ENCODE measurements around the gene LTBP4.
A peak's percentile ranks its signal among the peaks of the same experiment; 100 is the strongest.
"Not testable (repeated sequence)": the region's sequence is repeated elsewhere in the genome, so short reads cannot be mapped to it uniquely, and the experiment has no call there.

The LTBP4 gene

GRCh38 chr19:40612831-40613689 lies 11.9 kb downstream of the LTBP4 start:
- peak in 1 of 2 experiments; percentile 63 for DNase-seq

DNA sequence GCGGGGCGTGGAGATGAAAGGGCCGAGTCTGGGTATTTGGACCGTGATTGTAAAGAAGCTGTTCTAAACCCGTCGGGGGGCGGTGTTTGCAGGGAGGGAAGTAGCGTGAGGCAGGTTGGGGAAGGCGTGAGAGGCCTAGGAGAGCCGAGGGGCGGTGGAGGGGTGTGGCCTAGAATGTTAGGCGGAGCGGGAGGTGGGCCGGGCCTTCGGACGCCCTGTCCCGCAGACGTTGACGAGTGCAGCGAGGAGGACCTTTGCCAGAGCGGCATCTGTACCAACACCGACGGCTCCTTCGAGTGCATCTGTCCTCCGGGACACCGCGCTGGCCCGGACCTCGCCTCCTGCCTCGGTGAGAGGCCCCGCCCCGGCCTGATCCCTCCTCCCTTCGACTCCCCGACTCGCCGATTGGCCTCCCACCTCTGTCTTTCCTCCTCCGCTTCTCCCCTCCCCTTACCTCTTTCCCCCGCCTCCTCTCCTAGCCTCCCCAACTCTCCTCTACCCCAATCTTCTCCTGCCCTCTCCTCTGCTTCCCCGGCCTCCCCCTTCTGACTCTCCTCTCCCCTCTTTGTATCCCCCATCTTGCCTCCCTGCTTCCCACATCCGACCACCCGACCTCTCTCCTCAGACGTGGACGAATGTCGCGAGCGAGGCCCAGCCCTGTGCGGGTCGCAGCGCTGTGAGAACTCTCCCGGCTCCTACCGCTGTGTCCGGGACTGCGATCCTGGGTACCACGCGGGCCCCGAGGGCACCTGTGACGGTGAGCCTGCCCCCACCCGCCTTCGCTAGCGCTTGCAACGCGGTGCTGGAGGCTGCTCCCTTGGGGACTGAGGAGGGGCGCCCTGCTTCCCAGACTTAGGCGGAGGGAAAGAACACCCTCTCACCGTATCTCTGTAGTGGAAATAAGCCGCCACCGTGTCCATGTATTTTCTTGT lies 12.8 kb downstream of the LTBP4 start:
- DNase-seq = peak; percentile 72 to 86

DNA sequence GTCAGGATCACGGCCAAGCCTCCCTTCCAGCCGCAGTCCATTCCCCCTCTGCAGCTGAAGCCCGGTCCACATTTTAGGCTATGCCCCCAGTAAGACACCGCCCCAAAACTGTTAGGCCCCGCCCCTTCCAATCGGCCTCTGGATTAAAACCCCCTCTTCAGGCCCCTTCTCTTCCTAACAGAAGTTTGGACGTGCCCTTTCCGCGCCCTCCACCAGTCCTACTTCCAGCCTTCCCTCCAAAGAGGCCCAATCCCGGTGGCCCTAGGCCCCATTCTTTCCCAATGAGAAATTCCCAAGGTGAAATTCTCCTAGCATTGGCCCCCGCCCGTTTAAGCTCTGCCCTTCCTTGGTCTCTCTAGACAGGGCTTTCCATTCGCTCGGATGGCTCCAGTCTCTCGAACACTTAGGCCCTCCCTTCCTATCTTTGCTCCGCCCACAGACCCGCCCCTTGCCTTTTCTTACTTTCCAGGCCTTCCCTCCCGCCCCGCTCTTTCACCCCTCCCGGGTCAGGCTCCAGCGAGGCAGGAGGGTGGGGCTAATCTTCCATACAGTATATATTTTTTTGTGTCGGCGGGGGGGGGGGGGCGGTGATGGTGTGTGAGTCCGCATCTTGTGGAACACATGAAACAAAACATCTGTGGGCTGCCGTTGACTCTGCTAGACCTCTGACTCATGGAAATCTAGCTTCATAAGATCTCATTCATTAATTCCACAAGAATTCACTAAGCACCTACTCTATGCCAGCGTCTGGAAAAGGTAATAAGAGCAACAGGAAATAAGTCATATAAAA lies 13.6 kb downstream of the LTBP4 start:
- peak; percentile 54 to 85 for DNase-seq

DNA sequence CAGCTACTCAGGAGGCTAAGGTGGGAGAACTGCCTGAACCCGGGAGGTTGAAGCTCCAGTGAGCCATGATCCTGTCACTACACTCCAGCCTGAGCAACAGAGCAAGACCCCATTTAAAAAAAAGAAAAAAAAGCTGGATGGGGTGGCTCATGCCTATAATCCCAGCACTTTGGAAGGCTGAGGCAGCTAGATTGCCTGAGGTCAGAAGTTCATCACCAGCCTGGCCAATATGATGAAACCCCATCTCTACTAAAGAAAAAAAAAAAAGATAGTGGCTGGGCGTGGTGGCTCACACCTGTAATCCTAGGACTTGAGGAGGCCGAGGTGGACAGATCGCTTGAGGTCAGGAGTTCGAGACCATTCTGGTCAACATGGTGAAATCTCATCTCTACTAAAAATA lies 15.0 kb downstream of the LTBP4 start:
- no peak for DNase-seq

DNA sequence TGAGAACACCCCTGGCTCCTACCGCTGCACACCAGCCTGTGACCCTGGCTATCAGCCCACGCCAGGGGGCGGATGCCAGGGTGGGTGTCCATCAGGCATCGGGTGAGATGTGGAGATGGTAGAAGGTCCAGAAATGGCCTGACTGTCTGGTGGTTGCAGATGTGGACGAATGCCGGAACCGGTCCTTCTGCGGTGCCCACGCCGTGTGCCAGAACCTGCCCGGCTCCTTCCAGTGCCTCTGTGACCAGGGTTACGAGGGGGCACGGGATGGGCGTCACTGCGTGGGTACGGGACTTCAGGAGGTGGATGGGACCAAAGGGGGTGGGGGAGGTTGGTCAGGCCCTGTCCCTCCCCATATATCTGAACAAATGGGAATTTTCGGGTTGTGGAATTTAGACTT lies 15.8 kb downstream of the LTBP4 start:
- DNase-seq = no peak

DNA sequence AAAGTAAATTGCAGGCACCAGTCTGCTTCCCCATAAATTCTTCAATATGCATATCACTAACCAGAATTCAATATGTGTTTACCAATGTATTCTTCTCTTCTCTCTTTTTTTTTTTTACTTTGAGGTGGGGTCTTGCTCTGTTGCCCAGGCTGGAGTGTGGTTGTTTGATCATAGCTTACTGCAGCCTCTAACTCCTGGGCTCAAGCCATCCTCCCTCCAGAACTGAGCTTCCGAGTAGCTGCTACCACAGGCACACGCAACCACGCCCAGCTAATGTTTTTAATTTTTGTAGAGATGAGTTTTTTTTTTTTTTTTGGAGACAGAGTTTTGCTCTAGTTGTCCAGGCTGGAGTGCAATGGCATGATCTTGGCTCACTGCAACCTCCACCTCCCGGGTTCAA lies 16.8 kb downstream of the LTBP4 start:
- no peak for DNase-seq

DNA sequence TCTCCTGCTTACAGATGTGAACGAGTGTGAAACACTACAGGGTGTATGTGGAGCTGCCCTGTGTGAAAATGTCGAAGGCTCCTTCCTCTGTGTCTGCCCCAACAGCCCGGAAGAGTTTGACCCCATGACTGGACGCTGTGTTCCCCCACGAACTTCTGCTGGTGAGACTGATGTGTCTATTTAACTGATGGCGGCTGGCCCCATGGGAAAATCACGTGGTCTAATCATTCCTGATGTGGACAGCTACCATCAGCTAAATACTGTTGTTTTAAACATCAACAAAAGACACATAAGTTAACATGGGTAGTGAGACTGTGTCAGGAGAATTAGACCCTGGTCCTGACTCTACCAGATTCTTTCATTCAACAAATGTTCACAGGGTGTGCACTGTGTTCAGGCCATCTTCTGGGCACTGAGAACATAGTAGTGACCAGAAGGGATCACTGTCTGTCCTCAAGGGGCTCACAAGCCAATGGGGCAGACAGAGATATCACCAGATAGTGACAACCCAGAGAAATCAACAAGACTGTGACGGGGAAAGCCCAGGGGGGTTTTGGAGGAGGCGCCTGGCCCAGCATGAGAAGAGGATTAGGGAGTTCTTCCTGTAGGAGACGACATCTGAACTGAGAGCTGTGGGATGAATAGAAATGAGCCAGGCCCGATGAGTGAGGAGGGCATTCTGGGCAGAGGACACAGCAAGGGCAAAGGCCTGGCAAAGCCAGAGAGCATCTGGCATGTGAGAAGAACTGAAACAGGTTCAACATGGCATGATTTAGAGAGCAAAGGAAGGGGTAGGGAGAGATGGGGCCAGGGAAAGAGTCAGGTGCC lies 18.4 kb downstream of the LTBP4 start:
- no peak for DNase-seq

DNA sequence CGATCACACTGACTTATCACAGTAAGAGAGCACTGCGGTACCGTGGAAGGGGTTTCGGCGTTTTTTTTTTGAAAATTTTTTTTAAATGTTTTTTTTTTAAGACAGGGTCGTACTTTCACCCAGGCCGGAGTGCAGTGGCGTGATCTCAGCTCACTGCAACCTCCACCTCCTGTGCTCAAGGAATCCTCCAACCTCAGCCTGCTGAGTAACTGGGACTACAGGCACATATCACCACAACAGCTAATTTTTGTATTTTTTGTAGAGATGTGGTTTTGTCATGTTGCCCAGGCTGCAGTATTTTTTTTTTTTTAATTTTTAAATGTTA lies 19.0 kb downstream of the LTBP4 start:
- no peak for DNase-seq

GRCh38 chr19:40621283-40621682 lies 20.1 kb downstream of the LTBP4 start:
- no peak for DNase-seq

DNA sequence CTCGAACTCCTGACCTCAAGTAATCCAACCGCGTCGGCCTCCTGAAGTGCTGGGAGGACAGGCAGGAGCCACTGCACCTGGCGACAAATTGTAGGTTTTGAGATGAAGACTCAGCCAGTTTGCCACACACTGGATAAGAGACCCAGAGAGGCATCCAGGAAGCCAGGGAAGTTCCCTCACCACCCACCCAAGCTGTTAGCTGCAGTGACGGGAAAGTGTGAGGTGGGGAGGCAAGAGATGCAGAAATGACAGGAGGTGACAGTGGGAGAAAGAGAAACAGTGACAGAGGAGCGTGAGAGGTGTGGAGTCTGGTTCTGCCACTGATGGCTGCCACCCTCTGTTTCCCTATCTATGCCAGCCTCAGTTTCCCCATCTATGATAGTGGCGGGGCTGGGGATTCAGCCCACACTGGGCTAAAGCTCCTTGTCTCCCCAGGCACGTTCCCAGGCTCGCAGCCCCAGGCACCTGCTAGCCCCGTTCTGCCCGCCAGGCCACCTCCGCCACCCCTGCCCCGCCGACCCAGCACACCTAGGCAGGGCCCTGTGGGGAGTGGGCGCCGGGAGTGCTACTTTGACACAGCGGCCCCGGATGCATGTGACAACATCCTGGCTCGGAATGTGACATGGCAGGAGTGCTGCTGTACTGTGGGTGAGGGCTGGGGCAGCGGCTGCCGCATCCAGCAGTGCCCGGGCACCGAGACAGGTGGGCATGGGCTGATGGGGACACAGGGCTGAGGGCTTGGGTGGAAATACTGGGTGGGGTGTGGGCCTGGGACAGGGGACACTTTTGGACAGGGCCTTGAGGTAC lies 21.0 kb downstream of the LTBP4 start:
- no peak for DNase-seq

GRCh38 chr19:40622773-40623075 lies 21.6 kb downstream of the LTBP4 start:
- no peak for DNase-seq

DNA sequence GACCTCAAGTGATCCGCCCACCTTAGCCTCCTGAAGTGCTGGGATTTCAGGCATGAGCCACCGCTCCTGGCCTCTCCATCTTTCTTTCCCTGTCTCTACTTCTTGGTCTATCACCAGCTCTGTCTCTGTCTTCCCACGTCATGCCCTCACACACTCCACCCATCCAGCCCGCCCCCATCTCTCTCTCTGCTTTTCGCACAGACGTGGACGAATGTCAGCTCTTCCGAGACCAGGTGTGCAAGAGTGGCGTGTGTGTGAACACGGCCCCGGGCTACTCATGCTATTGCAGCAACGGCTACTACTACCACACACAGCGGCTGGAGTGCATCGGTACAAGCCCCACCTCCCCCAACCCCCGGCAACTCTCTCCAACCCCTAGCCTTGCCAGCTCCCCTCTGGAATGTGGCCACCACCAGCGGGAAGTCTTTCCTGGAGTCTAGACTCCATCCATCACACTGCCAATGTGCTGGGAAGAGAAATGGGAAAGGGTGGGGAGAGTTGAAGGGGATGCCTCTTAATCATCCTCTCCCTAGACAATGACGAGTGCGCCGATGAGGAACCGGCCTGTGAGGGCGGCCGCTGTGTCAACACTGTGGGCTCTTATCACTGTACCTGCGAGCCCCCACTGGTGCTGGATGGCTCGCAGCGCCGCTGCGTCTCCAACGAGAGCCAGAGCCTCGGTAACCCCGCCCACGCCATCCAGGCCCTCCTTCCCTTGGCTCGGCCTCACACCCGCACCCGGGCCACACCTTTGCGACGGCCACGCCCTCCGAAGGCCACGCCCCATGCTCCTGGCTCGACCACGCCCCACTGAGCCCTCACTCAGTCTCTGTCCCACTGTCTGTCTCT lies 22.5 kb downstream of the LTBP4 start:
- peak in 1 of 2 experiments; percentile 48 for DNase-seq

DNA sequence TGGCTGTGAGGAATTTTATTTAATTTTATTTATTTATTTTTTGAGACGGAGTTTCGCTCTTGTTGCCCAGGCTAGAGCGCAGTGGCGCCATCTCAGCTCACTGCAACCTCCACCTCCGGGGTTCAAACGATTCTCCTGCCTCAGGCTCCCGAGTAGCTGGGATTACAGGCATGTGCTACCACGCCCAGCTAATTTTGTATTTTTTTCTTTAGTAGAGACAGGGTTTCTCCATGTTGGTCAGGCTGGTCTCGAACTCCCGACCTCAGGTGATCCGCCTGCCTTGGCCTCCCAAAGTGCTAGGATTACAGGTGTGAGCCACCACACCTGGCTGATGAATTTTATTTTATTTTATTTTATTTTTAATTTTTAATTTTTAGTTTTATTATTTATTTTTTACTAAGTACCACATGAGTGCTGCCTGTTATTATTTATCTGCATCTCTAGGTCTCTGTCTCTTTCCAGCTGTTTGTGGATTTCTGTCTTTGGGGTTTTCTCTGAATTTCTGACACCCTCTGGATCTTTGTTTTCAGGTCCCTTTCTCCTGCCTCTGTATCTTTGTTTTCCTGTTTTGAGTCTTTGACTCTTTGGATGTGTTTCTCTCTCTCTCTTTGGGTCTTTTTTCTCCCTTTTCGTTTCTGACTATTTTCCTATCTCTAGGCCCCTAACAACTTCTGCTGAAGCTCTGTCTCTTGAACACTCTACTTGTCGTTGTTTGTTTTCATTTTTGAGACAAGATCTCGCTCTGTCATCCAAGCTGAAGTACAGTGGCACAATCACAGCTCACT lies 23.4 kb downstream of the LTBP4 start:
- not testable (repeated sequence) for DNase-seq

GRCh38 chr19:40625406-40626120 lies 24.4 kb downstream of the LTBP4 start:
- DNase-seq = no peak

DNA sequence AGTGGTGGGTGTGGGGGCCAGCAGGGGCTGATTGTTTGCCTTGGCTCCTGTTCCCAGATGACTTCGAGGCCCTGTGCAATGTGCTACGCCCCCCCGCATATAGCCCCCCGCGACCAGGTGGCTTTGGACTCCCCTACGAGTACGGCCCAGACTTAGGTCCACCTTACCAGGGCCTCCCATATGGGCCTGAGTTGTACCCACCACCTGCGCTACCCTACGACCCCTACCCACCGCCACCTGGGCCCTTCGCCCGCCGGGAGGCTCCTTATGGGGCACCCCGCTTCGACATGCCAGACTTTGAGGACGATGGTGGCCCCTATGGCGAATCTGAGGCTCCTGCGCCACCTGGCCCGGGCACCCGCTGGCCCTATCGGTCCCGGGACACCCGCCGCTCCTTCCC lies 25.7 kb downstream of the LTBP4 start:
- DNase-seq = no peak

GRCh38 chr19:40627486-40628279 lies 26.5 kb downstream of the LTBP4 start:
- no peak for DNase-seq

DNA sequence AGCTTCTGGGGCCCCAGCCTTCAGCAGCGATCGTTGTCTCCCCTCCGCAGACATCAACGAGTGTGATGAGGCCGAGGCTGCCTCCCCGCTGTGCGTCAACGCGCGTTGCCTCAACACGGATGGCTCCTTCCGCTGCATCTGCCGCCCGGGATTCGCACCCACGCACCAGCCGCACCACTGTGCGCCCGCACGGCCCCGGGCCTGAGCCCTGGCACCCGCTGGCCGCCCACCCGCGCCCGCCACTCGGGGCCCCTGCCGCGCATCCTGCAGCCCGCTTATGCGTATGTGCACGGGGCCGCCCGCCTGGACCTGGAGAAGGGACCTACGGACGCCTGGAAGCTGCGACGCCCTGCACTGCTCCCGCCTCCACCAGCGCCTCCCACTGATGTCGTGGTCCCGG lies 28.2 kb downstream of the LTBP4 start:
- no peak for DNase-seq

DNA sequence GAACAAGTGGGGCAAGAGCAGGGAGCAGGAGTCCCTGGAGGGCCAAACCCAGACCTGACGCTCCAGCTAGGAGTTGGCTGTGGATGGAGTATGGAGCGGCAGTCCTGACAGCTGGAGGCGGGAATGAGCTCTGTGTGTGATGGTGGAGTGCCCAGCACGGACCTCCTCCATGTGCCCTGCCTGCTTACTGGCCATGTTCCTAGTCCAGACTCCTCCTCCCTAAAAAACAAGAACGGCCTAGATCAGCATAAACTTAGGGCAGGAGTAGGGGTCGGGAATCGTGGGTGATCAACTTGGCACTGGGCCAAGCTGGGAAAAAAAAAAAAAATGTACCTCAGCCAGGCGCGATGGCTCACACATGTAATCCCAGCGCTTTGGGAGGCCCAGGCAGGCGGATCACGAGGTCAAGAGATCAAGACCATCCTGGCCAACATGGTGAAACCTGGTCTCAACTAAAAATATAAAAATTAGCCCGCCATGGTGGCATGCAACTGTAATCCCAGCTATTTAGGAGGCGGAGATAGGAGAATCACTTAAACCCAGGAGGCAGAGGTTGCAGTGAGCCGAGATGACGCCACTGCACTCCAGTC lies 29.5 kb downstream of the LTBP4 start:
- DNase-seq = no peak
